GM12892 (cell line): ENCODE results near the gene MAGEB3.

Experiments
- DNase-seq: peaks from one replicate; pipeline ENCODE4 v3.0.0; 2011; ENCODE audit not compliant: insufficient read length
- FAIRE-seq: peaks from 2 replicates; lab custom pipeline; 2011; peaks lifted over from hg19 to GRCh38; lab: Jason Lieb, UNC
- POLR2A ChIP-seq: IDR thresholded peaks from 2 replicates; pipeline ENCODE4 v1.6.1; 2011; ENCODE audit warnings: low read depth, low read length, control low read depth
- POLR2AphosphoS5 ChIP-seq: IDR thresholded peaks from 2 replicates; pipeline ENCODE4 v1.6.1; 2011; ENCODE audit warnings: low read depth, low read length, control low read depth
- TAF1 ChIP-seq: IDR thresholded peaks from 2 replicates; pipeline ENCODE4 v1.6.1; 2011; ENCODE audit warnings: low read depth, mild to moderate bottlenecking, control low read depth, low read length, borderline replicate concordance

MAGEB3 gene

DNA sequence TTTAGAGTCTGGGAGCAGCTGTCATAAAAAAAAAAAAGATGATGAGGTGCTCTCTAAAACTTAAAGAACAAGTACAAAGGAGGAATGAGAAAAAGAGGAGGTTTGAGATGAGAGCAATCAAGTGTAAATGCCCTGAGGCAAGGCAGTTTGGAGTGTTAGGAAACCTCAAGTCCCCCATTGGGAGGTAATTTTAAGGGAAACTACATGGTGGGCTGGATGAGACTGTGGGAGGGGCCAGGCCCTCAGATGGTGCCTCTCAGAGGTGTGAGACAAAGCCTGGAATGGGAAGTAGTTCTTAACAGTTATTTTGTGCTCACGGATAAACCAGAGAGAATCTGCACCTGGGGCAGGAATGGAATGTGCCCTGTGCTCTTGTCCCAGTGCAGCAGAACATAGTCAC, 1.9 kb upstream of the MAGEB3 start:
- TF ChIP-seq TAF1, result no peak
- no peak for TF ChIP-seq POLR2A
- TF ChIP-seq POLR2AphosphoS5, result no peak
- DNase-seq, result no peak
- no peak for FAIRE-seq

DNA sequence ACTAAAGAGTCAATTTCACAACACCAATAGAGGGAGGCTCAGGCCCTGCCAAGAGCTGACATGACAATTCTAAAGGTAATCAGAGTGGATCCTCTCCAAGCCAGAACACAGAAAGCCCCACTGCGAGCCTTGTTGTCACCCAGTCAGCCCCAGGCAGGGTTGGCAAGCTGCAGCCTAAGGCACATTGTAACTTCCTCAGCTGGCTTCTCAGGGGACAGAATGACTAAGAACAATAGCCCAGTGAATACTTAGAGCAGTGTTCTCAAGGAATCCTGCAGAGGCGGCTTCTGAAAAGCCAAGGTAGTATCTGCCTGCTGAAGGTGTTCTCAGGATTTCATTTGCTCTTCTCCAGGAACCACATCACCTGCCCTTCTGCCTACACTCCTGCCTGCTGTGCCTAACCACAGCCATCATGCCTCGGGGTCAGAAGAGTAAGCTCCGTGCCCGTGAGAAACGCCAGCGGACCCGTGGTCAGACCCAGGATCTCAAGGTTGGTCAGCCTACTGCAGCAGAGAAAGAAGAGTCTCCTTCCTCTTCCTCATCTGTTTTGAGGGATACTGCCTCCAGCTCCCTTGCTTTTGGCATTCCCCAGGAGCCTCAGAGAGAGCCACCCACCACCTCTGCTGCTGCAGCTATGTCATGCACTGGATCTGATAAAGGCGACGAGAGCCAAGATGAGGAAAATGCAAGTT, 11.4 kb downstream of the MAGEB3 start, which contains the start of gene MAGEB4:
Gene MAGEB4, plus strand, starts transcription at position 277 of the 692 bp plus-strand sequence. Its CDS starts 136 bp downstream, at position 413.
- TF ChIP-seq POLR2AphosphoS5 (no peak), POLR2A (no peak), TAF1 (no peak)
- FAIRE-seq (no peak), DNase-seq (no peak)

DNA sequence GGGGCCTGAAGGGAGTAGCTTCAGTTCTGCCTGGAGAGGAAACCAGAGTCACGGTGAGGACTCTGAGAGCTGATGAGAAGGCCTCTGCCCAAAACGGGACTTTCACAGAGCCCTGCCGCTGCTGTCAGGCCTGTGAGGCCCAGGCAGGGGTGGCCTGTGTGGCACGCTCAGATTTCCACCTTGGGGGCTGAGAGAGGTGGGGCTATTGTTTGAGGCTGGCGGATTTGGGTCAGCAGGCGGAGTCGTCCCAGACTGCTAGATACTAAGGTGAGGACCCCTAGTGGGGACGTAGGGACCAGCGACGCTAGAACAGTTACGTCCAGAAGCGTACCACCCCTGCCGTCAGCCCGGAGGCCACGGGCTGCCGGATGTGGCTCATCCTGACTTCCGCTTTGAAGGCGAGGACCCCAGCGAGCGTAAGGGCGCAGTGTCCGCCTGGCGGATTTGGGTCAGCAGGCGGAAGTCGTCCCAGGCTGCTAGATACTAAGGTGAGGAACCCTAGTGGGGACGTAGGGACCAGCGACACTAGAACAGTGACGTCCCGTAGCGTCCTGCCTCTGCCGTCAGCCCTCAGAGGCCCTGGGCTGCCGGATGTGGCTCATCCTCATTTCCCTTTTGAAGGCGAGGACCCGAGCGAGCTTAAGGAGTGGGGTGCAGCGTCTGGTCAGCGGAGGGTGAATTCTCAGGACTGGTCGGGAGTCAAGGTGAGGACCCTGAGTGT, 16.5 kb downstream of the MAGEB3 start, which contains the start of gene MAGEB1:
Gene MAGEB1, plus strand, starts transcription at position 378 of the 721 bp plus-strand sequence. CDS start 3,348 bp downstream, outside the sequence.
- no peak for DNase-seq
- TF ChIP-seq POLR2AphosphoS5 (no peak), POLR2A (no peak), TAF1 (no peak)
- FAIRE-seq, result no peak

DNA sequence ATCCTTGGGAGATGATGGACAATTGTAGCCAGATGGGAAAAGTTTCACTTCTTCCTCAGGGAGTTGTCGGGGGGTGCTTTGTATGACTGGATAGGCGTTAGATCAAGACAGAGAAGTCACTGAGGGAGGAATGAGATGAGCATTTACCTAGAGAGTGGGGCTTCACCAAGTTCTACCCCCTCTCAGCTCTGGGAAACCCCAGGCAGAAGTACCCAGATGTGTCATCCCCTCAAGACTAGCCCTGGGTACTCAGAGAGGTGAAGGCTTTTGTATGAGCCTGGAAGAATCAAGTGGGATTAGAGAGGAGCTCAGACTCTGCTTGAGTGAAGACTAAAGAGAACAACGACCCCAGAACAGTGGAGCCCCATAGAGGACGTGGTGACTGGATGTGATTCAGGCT, 18.4 kb downstream of the MAGEB3 start:
- no peak for DNase-seq
- TF ChIP-seq POLR2AphosphoS5 (no peak), TAF1 (no peak), POLR2A (no peak)
- no peak for FAIRE-seq

DNA sequence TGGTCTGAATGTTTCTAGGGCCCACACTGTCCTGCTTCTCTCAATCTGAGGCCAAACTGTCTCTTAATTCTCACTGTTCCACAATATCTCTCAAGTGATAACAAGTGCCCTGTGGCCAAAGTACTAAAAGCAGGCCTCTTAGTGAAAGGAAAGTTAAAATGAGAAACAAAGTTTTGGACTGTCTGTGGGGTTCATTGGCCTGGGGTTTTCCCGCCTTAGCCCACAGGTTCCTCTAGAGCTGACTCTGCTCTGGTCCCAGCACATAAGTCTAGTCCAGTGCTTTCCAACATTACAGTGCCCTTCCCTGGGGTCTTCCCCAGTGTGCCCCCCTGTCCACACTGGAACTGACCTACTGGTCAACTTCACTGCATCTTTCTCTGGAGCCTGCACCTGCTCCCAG, 22.8 kb downstream of the MAGEB3 start:
- DNase-seq, result no peak
- TF ChIP-seq TAF1, result no peak
- no peak for TF ChIP-seq POLR2AphosphoS5
- no peak for TF ChIP-seq POLR2A
- no peak for FAIRE-seq

DNA sequence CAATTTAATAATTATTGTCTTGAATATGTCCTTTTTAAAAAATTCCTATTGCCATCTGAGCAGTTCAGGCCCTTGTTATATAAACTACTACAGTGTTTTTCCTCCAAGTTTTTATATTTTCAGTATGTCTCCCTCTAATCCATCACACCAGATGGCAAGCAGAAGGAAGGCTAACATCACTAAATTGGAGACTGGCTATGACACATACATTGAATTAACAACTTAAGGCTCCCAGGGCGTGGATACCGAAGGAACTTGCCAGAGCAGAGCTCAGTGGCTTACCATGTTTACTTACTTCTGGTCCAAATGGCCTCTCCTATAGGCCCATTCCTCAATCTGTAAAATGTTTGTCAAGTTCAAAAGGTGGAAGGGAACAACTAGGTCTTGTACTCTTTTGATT, 29.5 kb downstream of the MAGEB3 start:
- no peak for DNase-seq
- TF ChIP-seq POLR2AphosphoS5 (no peak), POLR2A (no peak), TAF1 (no peak)
- FAIRE-seq, result no peak

DNA sequence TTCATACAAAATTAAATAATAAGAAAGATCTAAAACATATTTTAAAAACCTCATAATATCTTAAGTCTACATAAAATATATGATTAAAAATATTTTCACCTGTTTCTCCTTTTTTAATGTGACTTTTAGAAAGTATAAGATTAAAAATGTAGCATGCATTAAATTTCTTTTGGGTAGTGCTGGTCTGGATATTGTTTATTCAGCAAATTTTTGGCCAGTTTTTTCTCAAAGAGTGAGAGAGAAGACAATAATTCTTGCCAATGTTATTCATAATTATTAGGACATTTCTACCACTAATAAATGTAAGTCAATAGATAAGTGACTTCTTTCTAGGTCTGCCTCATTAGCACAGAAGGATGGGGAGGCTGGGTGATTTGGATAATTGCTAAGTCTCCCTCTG, 30.6 kb downstream of the MAGEB3 start:
- FAIRE-seq, result no peak

DNA sequence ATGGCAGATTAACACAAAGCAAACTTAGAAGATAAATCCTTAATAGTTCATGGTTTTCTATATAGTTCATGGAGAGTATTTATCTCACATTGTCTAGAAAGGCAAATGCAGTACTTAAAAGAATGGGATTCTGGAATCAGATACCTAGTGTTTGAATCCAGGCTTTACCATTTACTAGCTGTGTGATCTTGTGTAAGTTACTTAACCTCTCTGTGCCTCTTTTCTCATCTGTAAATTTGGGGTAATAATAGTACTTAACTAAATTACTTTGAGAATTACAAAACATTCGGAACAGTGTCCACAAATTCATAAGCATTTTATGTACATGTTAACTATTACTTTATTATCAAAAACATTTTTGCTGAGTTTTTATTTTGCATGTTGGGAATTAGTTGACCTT, 32.3 kb downstream of the MAGEB3 start:
- DNase-seq, result no peak
- no peak for TF ChIP-seq TAF1
- FAIRE-seq, result no peak

More for the DNA sequence above, 30.6 kb downstream of the MAGEB3 start:
- no peak for DNase-seq
- TF ChIP-seq POLR2AphosphoS5 (no peak), POLR2A (no peak)

DNA sequence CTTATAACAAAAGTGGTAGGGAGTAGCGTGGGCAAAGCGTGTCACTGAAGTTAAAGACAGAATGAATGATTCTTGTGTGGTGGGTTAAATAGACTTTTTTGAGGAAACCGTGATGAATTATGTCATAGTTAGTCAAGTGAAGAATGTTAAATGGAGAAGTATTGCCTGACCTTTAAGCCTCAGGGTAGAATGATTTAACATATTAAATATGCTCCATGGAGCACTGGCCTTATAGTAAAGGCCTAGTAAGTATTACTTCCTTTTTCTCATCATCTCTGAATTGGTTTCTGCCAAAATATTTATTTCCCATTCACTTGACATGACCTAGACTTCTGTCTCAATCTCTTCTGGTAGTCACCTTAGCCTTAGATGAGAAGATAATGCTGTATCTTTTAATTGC, 40.2 kb downstream of the MAGEB3 start:
- no peak for DNase-seq
- TF ChIP-seq POLR2AphosphoS5 (no peak), POLR2A (no peak), TAF1 (no peak)
- no peak for FAIRE-seq

DNA sequence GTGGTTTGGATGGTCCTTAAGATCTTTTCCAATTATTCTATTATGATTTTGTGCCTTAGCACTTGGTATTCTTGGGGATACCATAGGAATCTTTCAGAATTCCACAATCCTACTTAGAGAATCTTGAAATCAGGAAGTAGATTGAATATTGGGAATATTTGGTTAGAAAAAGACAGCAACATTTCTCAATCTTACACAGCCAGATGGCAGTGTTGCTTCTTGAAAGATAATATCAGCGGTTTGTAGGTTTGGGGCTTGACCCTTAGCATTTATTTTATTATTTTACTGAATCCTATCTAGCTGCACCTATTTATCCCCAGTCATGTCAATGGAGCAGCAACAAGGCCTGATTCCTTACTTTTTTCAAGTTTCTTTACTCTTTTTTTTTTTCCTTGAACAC, 45.0 kb downstream of the MAGEB3 start:
- FAIRE-seq, result no peak
- no peak for DNase-seq
- TF ChIP-seq POLR2AphosphoS5, result no peak

DNA sequence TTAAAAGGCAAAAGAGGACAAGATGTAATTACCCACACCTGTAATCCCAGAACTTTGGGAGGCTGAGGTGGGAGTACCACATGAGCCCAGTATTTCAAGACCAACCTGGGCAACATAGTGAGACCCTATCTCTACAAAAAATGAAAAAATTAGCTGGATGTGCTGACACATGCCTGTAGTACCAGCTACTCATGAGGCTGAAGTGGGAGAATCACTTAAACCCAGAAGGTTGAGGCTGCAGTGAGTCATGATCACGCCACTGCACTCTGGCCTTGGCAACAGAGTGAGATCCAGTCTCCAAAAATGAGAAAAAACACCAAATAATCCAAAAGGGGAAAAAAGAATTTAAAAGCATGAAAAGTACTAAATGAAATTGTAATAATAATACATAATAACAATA, 47.9 kb downstream of the MAGEB3 start:
- no peak for TF ChIP-seq POLR2AphosphoS5
- no peak for TF ChIP-seq TAF1
- no peak for TF ChIP-seq POLR2A
- no peak for FAIRE-seq
- DNase-seq, result no peak

DNA sequence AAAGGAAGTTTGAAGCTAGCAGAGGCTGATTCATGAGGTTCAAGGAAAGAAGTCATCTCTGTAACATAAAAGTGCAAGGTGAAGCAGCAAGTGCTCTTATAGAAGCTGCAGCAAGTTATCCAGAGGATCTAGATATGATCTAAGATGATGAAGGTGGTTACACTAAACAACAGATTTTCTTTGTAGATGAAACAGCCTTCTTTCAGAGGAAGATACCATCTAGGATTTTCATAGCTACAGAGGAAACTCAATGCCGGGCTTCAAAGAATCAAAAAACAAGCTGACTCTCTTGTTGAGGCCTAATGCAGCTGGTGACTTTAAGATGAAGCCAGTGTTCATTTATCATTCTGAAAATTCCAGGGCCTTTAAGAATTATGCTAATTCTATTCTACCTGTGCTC, 50.0 kb downstream of the MAGEB3 start:
- FAIRE-seq, result no peak

DNA sequence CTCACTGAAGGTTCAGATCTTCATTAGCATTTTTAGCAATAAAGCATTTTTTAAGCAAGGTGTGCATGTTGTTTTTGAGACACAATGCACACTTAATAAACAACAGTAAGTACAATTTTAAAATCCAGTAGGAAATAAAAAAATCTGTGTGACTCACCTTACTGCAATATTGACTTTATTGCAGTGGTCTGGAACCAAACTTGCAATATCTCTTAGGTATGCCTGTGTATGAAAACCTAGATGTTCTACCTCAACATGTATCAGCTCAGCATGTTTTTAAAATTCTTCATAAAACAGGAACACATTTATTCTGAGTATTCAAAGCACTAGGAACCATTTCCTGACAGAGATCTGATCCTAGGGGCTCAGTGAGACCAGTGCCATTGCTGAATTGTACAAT, 52.1 kb downstream of the MAGEB3 start:
- DNase-seq (no peak), FAIRE-seq (no peak)
- no peak for TF ChIP-seq TAF1
- no peak for TF ChIP-seq POLR2A
- no peak for TF ChIP-seq POLR2AphosphoS5

More for the DNA sequence above, 50.0 kb downstream of the MAGEB3 start:
- TF ChIP-seq TAF1, result no peak
- TF ChIP-seq POLR2A, result no peak
- TF ChIP-seq POLR2AphosphoS5, result no peak
- DNase-seq, result no peak

DNA sequence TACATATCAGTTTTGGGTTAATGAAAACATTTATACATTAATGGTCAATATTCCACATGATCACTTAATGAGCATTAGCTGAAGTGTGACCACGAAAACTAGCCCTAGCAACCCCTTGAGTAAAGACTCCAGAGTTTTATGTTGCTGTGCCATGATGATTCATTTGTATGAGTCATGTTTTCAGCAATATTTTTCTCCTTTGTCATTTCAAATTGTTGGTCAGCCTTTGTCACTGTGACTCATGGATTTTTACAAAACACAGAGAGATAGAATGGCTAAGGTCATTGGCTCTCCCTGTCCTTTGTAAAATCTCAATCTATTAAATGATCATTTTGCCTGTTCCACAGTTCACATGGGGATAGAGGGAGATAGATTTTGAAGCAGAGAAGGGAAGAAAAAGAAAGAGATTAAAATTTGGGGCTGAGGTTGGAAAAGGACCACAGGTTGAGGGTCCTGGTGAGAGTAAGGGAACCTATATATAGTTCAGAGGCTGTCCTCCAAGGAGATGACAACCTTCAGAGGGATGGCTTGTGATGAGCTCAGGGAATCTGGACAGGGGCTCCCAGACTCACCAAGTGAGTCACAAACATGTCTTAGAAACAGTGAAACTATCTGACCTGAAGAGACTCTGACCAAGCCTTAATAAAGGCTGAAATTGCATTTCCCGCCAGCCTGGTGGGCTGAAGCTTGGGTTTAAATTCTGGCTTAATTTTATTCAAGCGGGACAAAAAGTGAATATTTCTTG, 53.2 kb downstream of the MAGEB3 start:
- TF ChIP-seq POLR2A (no peak), TAF1 (no peak), POLR2AphosphoS5 (no peak)
- DNase-seq, result no peak
- FAIRE-seq, result no peak
